ENCODE measurements around the gene MPL.

- no peak for TF ChIP-seq ZNF8 (CRISPR knock-in tag; IDR thresholded peaks at IDR 0.05)
- no peak for TF ChIP-seq ISL1 (CRISPR knock-in tag; IDR thresholded peaks at IDR 0.05)
- no peak for TF ChIP-seq ZNF565 (CRISPR knock-in tag; conservative IDR thresholded peaks at IDR 0.05; ENCODE audit: low read depth)
- TF ChIP-seq GLIS3 (CRISPR knock-in tag; IDR thresholded peaks at IDR 0.05) = no peak
- TF ChIP-seq TOX (CRISPR knock-in tag; IDR thresholded peaks at IDR 0.05; ENCODE audit: borderline replicate concordance) = no peak
- TF ChIP-seq POU6F1 (CRISPR knock-in tag; IDR thresholded peaks at IDR 0.05; ENCODE audit: borderline replicate concordance, low read depth) = no peak
- no peak for TF ChIP-seq ESRRG (CRISPR knock-in tag; IDR thresholded peaks at IDR 0.05)
- no peak for TF ChIP-seq RARB (CRISPR knock-in tag; IDR thresholded peaks at IDR 0.05)
- TF ChIP-seq TSHZ2 (CRISPR knock-in tag; IDR thresholded peaks at IDR 0.05) = no peak
Observed at GRCh38 chr1:43395523-43395922, 57.9 kb downstream of the MPL start.

Data from SK-N-SH treated with all-trans-retinoic acid at 6 μM for 48 hours (cell line).